ENCODE measurements around the gene KSR2. TPM values are rescaled to one million over a fixed set of nuclear protein-coding genes. Genes with fewer than 3 reads are reported as not detected.

KSR2 gene
- total and polyA plus RNA-seq, 10 of the 15 experiments (the other 5 are each of a cell fraction or from before 2014, with no cell fraction given) = under 0.01 to 1.5 (median 0.01) TPM; not detected in 3

DNA sequence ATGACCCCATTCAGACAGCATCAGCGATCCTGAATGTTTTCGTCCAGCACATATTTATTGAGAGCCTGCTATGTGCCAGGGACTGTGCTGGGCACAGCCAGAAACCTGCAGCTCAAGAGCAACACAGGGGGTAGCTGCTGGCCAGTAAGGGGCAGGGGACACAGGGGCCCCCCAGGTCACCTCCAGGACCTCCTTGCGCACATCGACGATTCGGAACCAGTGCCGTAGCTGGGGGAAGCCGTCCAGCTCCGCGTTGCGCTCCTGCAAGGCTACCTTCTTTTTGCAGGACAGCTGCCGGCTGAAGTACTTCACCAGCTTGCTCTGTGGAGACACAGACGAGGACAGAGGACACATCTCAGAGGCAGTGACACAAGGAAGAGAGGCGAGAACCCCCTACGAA lies 108.7 kb downstream of the KSR2 start:
- ChIA-PET RAD21 (ENCODE audit: unreplicated experiment) (no interaction called here), SMC1A (ENCODE audit: uncharacterized antibody, unreplicated experiment) (interaction anchor here (1.4 kb wide), 1 partner anchor 10 kb away, joined by 3 read pairs; no protein-coding TSS in a partner anchor), CTCF (interaction anchor here (0.9 to 1.2 kb wide), 2 partner anchors 18 to 647 kb away, joined by 3 read pairs; no protein-coding TSS in a partner anchor), POLR2A (no interaction called here)
- intact Hi-C loops (cut with micrococcal nuclease; ENCODE audit: unreplicated experiment) = no loop called here
- no peak overlapping the region for H3K4me2 ChIP-seq (ENCODE audit: control insufficient read depth, insufficient read depth)
- H3K27ac ChIP-seq (ENCODE audit: control insufficient read depth, insufficient read depth) = no peak overlapping the region
- WGBS (ENCODE audit: insufficient coverage, insufficient replicate concordance, low lambda C conversion rate, missing lambda C conversion rate) = 63% methylated on average over 15 of the region's 15 CpGs
- H4K20me1 ChIP-seq (ENCODE audit: control insufficient read depth, insufficient read depth) = no peaks in the 10 kb centered on the region
- in situ Hi-C loops (cut with MboI) = no loop called here
- H2AFZ ChIP-seq (ENCODE audit: control insufficient read depth, low read depth, low read length) = no peak overlapping the region
- H3K4me3 ChIP-seq = no peak overlapping the region
- no peaks in the 10 kb centered on the region; a peak in 1 of 4 replicates for H3K27me3 ChIP-seq (replicated peaks in 1 of 2; ENCODE audit: control insufficient read depth in 2 of 2, insufficient read depth in 2 of 2, low read length in 1 of 2)
- H3K36me3 ChIP-seq (ENCODE audit: control insufficient read depth in 2 of 2, insufficient read depth in 2 of 2, low read length in 1 of 2) = no peaks in the 10 kb centered on the region
- FAIRE-seq (no peak), DNase-seq (ENCODE audit: low read depth, low spot score) (no peak), ATAC-seq (no peak)
- no peaks in the 10 kb centered on the region for H3K4me1 ChIP-seq (ENCODE audit: control insufficient read depth, insufficient read depth, low read length)
- no peak overlapping the region for H3K9ac ChIP-seq (ENCODE audit: control insufficient read depth, insufficient read depth, low read length)
- no TSS peak for BruUV-seq (replicated peaks)
- no peaks in the 10 kb centered on the region for H3K79me2 ChIP-seq (ENCODE audit: control insufficient read depth, insufficient read depth, low read length)
- H3K9me3 ChIP-seq (replicated peaks; ENCODE audit: control insufficient read depth, insufficient read depth, low read length) = no peaks in the 10 kb centered on the region; the same call in 2 of the 3 replicates
- TF ChIP-seq ATF2 (IDR thresholded peaks at IDR 0.05; ENCODE audit: low read length) (no peak), LARP7 (IDR thresholded peaks at IDR 0.05) (no peak), SP1 (IDR thresholded peaks at IDR 0.05; ENCODE audit: low read depth, low read length) (no peak), ELK1 (IDR thresholded peaks at IDR 0.05; ENCODE audit: low read depth, low read length) (no peak), MAX (IDR thresholded peaks at IDR 0.05; ENCODE audit: low read depth, low read length) (no peak), NR2C2 (IDR thresholded peaks at IDR 0.05; ENCODE audit: borderline replicate concordance, control insufficient read depth, insufficient read length, low read depth) (no peak), TAF1 (IDR thresholded peaks at IDR 0.05; ENCODE audit: borderline replicate concordance, low read depth, low read length) (no peak), NBN (IDR thresholded peaks at IDR 0.05) (no peak), SMAD5 (IDR thresholded peaks at IDR 0.05; ENCODE audit: low read depth) (no peak), PAX5 (IDR thresholded peaks at IDR 0.05; ENCODE audit: borderline replicate concordance, low read depth, low read length) (no peak)
- TF ChIP-seq, protein P1, sequence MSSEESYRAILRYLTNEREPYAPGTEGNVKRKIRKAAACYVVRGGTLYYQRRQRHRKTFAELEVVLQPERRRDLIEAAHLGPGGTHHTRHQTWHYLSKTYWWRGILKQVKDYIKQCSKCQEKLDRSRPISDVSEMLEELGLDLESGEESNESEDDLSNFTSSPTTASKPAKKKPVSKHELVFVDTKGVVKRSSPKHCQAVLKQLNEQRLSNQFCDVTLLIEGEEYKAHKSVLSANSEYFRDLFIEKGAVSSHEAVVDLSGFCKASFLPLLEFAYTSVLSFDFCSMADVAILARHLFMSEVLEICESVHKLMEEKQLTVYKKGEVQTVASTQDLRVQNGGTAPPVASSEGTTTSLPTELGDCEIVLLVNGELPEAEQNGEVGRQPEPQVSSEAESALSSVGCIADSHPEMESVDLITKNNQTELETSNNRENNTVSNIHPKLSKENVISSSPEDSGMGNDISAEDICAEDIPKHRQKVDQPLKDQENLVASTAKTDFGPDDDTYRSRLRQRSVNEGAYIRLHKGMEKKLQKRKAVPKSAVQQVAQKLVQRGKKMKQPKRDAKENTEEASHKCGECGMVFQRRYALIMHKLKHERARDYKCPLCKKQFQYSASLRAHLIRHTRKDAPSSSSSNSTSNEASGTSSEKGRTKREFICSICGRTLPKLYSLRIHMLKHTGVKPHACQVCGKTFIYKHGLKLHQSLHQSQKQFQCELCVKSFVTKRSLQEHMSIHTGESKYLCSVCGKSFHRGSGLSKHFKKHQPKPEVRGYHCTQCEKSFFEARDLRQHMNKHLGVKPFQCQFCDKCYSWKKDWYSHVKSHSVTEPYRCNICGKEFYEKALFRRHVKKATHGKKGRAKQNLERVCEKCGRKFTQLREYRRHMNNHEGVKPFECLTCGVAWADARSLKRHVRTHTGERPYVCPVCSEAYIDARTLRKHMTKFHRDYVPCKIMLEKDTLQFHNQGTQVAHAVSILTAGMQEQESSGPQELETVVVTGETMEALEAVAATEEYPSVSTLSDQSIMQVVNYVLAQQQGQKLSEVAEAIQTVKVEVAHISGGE (CRISPR knock-in tag; IDR thresholded peaks at IDR 0.05) = no peak
- TF ChIP-seq, protein P2, sequence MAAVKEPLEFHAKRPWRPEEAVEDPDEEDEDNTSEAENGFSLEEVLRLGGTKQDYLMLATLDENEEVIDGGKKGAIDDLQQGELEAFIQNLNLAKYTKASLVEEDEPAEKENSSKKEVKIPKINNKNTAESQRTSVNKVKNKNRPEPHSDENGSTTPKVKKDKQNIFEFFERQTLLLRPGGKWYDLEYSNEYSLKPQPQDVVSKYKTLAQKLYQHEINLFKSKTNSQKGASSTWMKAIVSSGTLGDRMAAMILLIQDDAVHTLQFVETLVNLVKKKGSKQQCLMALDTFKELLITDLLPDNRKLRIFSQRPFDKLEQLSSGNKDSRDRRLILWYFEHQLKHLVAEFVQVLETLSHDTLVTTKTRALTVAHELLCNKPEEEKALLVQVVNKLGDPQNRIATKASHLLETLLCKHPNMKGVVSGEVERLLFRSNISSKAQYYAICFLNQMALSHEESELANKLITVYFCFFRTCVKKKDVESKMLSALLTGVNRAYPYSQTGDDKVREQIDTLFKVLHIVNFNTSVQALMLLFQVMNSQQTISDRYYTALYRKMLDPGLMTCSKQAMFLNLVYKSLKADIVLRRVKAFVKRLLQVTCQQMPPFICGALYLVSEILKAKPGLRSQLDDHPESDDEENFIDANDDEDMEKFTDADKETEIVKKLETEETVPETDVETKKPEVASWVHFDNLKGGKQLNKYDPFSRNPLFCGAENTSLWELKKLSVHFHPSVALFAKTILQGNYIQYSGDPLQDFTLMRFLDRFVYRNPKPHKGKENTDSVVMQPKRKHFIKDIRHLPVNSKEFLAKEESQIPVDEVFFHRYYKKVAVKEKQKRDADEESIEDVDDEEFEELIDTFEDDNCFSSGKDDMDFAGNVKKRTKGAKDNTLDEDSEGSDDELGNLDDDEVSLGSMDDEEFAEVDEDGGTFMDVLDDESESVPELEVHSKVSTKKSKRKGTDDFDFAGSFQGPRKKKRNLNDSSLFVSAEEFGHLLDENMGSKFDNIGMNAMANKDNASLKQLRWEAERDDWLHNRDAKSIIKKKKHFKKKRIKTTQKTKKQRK (IDR thresholded peaks at IDR 0.05; ENCODE audit: low read depth, low read length) = no peak
- TF ChIP-seq, protein P3, sequence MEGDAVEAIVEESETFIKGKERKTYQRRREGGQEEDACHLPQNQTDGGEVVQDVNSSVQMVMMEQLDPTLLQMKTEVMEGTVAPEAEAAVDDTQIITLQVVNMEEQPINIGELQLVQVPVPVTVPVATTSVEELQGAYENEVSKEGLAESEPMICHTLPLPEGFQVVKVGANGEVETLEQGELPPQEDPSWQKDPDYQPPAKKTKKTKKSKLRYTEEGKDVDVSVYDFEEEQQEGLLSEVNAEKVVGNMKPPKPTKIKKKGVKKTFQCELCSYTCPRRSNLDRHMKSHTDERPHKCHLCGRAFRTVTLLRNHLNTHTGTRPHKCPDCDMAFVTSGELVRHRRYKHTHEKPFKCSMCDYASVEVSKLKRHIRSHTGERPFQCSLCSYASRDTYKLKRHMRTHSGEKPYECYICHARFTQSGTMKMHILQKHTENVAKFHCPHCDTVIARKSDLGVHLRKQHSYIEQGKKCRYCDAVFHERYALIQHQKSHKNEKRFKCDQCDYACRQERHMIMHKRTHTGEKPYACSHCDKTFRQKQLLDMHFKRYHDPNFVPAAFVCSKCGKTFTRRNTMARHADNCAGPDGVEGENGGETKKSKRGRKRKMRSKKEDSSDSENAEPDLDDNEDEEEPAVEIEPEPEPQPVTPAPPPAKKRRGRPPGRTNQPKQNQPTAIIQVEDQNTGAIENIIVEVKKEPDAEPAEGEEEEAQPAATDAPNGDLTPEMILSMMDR (IDR thresholded peaks at IDR 0.05 in 2 of 3, conservative IDR thresholded peaks at IDR 0.05 in 1 of 3; ENCODE audit: control insufficient read depth in 2 of 3, extremely low read depth in 1 of 3, insufficient read depth in 1 of 3, low read depth in 3 of 3, low read length in 3 of 3) = no peak

All from GM12878 (cell line).